Naive thymus-derived CD4-positive, alpha-beta T cell (primary cell): ENCODE data around the gene KLHL4. TPM values are rescaled to one million over a fixed set of nuclear protein-coding genes. Genes with fewer than 3 reads are reported as not detected.

Experiments used
- ATAC-seq: fragments of 150-1000 bp; cut with Tn5 transposase; 2 replicates; pipeline ENCODE4 v1.10.0; 2021; ENCODE audit warnings: mild to moderate bottlenecking, moderate library complexity
- CTCF ChIA-PET: fragments of 350-600 bp; sonication (Branson Sonifier 250); formaldehyde crosslinking; loops from one replicate; lab custom pipeline; 2021; ENCODE audit warnings: antibody characterized with exemption; lab: Charles Lee
- POLR2A ChIA-PET: fragments of 350-600 bp; sonication (Branson Sonifier 250); formaldehyde crosslinking; loops from one replicate; lab custom pipeline; 2021; ENCODE audit warnings: antibody characterized with exemption, inconsistent platforms; lab: Charles Lee
- DNase-seq, 9 donors: peaks; one replicate each; pipeline versions ENCODE4 v3.0.0 to v3.0.0-alpha.2; 2020 to 2022; ENCODE audit warnings: mixed read lengths in 1 of 9
- H3K27ac ChIP-seq: one replicate; pipeline ENCODE4 v1.7.0; 2013; ENCODE audit warnings: mild to moderate bottlenecking, low read depth, low read length, moderate library complexity
- H3K27me3 ChIP-seq, 2 donors: one replicate each; pipeline ENCODE4 v1.7.0; 2013; ENCODE audit warnings: low read length in 2 of 2, mild to moderate bottlenecking in 2 of 2, moderate library complexity in 2 of 2; ENCODE audit not compliant: control insufficient read depth in 2 of 2, insufficient read depth in 2 of 2
- H3K36me3 ChIP-seq, 3 experiments: 1 replicate in 2 of 3; 2 replicates in 1 of 3; pipeline ENCODE4 v1.7.0; 2013; ENCODE audit warnings: low read length in 3 of 3, mild to moderate bottlenecking in 3 of 3, moderate library complexity in 1 of 3; ENCODE audit not compliant: insufficient read depth in 3 of 3, control insufficient read depth in 2 of 3
- H3K4me1 ChIP-seq, 2 donors: one replicate each; pipeline ENCODE4 v1.7.0; 2013; ENCODE audit warnings: low read length in 2 of 2, mild to moderate bottlenecking in 2 of 2, moderate library complexity in 1 of 2; ENCODE audit not compliant: control insufficient read depth in 2 of 2, insufficient read depth in 2 of 2
- H3K4me3 ChIP-seq: 2 replicates; pipeline ENCODE4 v1.7.0; 2013; ENCODE audit warnings: mild to moderate bottlenecking, low read length
- H3K9me3 ChIP-seq, 3 experiments: 1 replicate in 2 of 3; 2 replicates in 1 of 3; pipeline ENCODE4 v1.7.0; 2013; ENCODE audit warnings: low read length in 3 of 3; ENCODE audit not compliant: control insufficient read depth in 2 of 3
- H3K27ac Mint-ChIP-seq, 9 donors: one replicate each; pipeline ENCODE4 v1.8.0; 2020 to 2022; ENCODE audit warnings: mixed read lengths in 9 of 9, mild to moderate bottlenecking in 8 of 9, moderate library complexity in 5 of 9, inconsistent platforms in 2 of 9
- H3K27me3 Mint-ChIP-seq, 5 donors: one replicate each; pipeline ENCODE4 v1.8.0; 2021 to 2022; ENCODE audit warnings: mixed read lengths in 5 of 5, mild to moderate bottlenecking in 1 of 5
- H3K36me3 Mint-ChIP-seq, 5 donors: one replicate each; pipeline ENCODE4 v1.8.0; 2020 to 2022; ENCODE audit warnings: mixed read lengths in 5 of 5, mild to moderate bottlenecking in 3 of 5, inconsistent platforms in 1 of 5
- H3K4me1 Mint-ChIP-seq, 7 donors: one replicate each; pipeline ENCODE4 v1.8.0; 2020 to 2022; ENCODE audit warnings: mixed read lengths in 7 of 7, mild to moderate bottlenecking in 3 of 7, inconsistent platforms in 1 of 7
- H3K4me3 Mint-ChIP-seq, 10 donors: one replicate each; pipeline ENCODE4 v1.8.0; 2020 to 2022; ENCODE audit warnings: mild to moderate bottlenecking in 10 of 10, mixed read lengths in 10 of 10, moderate library complexity in 6 of 10, inconsistent platforms in 2 of 10
- H3K9me3 Mint-ChIP-seq, 11 donors: one replicate each; pipeline ENCODE4 v1.8.0; 2020 to 2022; ENCODE audit warnings: mixed read lengths in 11 of 11, mild to moderate bottlenecking in 4 of 11, inconsistent platforms in 1 of 11, moderate library complexity in 1 of 11
- intact Hi-C, 2 donors: fragments of 100-400 bp; cut with micrococcal nuclease; formaldehyde crosslinking; loops; one replicate each; pipeline ENCODE4 v1.15.1; 2023
- polyA plus RNA-seq, 2 donors: library from polyadenylated mRNA; unstranded; fragments of 300-500 nt; fragmentation: Illumina TruSeq; gene quantifications; one replicate each; pipeline ENCODE4 v1.2.3, GENCODE V29; 2021
- total RNA-seq, 6 experiments: library from RNA in 5 of 6; stranded (reverse) in 5 of 6; gene quantifications; 1 replicate in 5 of 6; 2 replicates in 1 of 6; pipeline ENCODE4 v1.2.3 and lab custom pipeline; 2021 to 2026

Gene KLHL4
- total and polyA plus RNA-seq, 7 experiments from 2014 or later, result 0.02 TPM; not detected in 6

GRCh38 chrX:87516717-87517121 is 883 bp upstream of the KLHL4 start:
- no peaks in the 10 kb centered on the region for H3K36me3 Mint-ChIP-seq
- CTCF ChIA-PET, result no interaction called here
- Histone ChIP-seq H3K27me3 (no peaks in the 10 kb centered on the region), H3K9me3 (no peaks in the 10 kb centered on the region), H3K4me3 (no peak overlapping the region), H3K27ac (no peak overlapping the region), H3K36me3 (no peaks in the 10 kb centered on the region), H3K4me1 (no peaks in the 10 kb centered on the region)
- H3K27ac Mint-ChIP-seq, result no peak overlapping the region
- POLR2A ChIA-PET, result no interaction called here
- H3K27me3 Mint-ChIP-seq, result no peaks in the 10 kb centered on the region
- H3K4me3 Mint-ChIP-seq, result no peak overlapping the region
- DNase-seq, result no peak
- H3K9me3 Mint-ChIP-seq, result peaks cover 0 to 1% (median 0%) of the 10 kb centered on the region in 11 donors
- no peak for ATAC-seq
- intact Hi-C loops, result no loop called here
- no peaks in the 10 kb centered on the region for H3K4me1 Mint-ChIP-seq

GRCh38 chrX:87518504-87518903 is 902 bp downstream of the KLHL4 start:
- Histone ChIP-seq H3K9me3 (no peaks in the 10 kb centered on the region), H3K4me1 (no peaks in the 10 kb centered on the region), H3K4me3 (no peak overlapping the region), H3K27me3 (no peaks in the 10 kb centered on the region), H3K27ac (no peak overlapping the region), H3K36me3 (no peaks in the 10 kb centered on the region)
- intact Hi-C loops, result no loop called here
- no peak for ATAC-seq
- CTCF ChIA-PET, result no interaction called here
- Mint-ChIP-seq H3K4me1 (no peaks in the 10 kb centered on the region), H3K27ac (no peak overlapping the region), H3K27me3 (no peaks in the 10 kb centered on the region), H3K36me3 (no peaks in the 10 kb centered on the region), H3K9me3 (peaks cover 0 to 1% (median 0%) of the 10 kb centered on the region in 11 donors), H3K4me3 (no peak overlapping the region)
- POLR2A ChIA-PET, result no interaction called here
- DNase-seq, result no peak

- ChIA-PET CTCF (no interaction called here), POLR2A (no interaction called here)
- H3K4me3 ChIP-seq, result no peak overlapping the region
- no peaks in the 10 kb centered on the region for H3K9me3 ChIP-seq
- H3K4me3 Mint-ChIP-seq, result no peak overlapping the region
- H3K4me1 ChIP-seq, result no peaks in the 10 kb centered on the region
- intact Hi-C loops, result no loop called here
- ATAC-seq, result no peak
- H3K36me3 Mint-ChIP-seq, result no peaks in the 10 kb centered on the region
- no peaks in the 10 kb centered on the region for H3K27me3 Mint-ChIP-seq
- DNase-seq, result no peak
- no peak overlapping the region for H3K27ac ChIP-seq
- no peaks in the 10 kb centered on the region for H3K36me3 ChIP-seq
- no peak overlapping the region for H3K27ac Mint-ChIP-seq
- H3K27me3 ChIP-seq, result no peaks in the 10 kb centered on the region
- peaks cover 0 to 4% (median 0%) of the 10 kb centered on the region in 11 donors for H3K9me3 Mint-ChIP-seq
- no peaks in the 10 kb centered on the region for H3K4me1 Mint-ChIP-seq
Observed at GRCh38 chrX:87525771-87526229, 8.2 kb downstream of the KLHL4 start.

- Histone ChIP-seq H3K4me1 (no peaks in the 10 kb centered on the region), H3K4me3 (no peak overlapping the region), H3K27me3 (no peaks in the 10 kb centered on the region), H3K27ac (no peak overlapping the region), H3K9me3 (no peaks in the 10 kb centered on the region), H3K36me3 (no peaks in the 10 kb centered on the region)
- ChIA-PET CTCF (no interaction called here), POLR2A (no interaction called here)
- Mint-ChIP-seq H3K4me3 (no peak overlapping the region), H3K27me3 (no peaks in the 10 kb centered on the region), H3K4me1 (no peaks in the 10 kb centered on the region), H3K36me3 (no peaks in the 10 kb centered on the region), H3K27ac (no peak overlapping the region), H3K9me3 (peaks cover 0 to 4% (median 0%) of the 10 kb centered on the region in 11 donors)
- DNase-seq (no peak), ATAC-seq (no peak)
- intact Hi-C loops, result no loop called here
Observed at GRCh38 chrX:87526281-87526680, 8.7 kb downstream of the KLHL4 start.

GRCh38 chrX:87528487-87528886 is 10.9 kb downstream of the KLHL4 start:
- DNase-seq (no peak), ATAC-seq (no peak)
- no peaks in the 10 kb centered on the region for H3K27me3 ChIP-seq
- no peak overlapping the region for H3K4me3 ChIP-seq
- Mint-ChIP-seq H3K27ac (no peak overlapping the region), H3K4me1 (no peaks in the 10 kb centered on the region), H3K9me3 (peaks cover 0 to 4% (median 0%) of the 10 kb centered on the region in 11 donors), H3K4me3 (no peak overlapping the region), H3K36me3 (no peaks in the 10 kb centered on the region), H3K27me3 (no peaks in the 10 kb centered on the region)
- ChIA-PET CTCF (no interaction called here), POLR2A (no interaction called here)
- H3K36me3 ChIP-seq, result no peaks in the 10 kb centered on the region
- H3K4me1 ChIP-seq, result no peaks in the 10 kb centered on the region
- intact Hi-C loops, result no loop called here
- no peak overlapping the region for H3K27ac ChIP-seq
- no peaks in the 10 kb centered on the region for H3K9me3 ChIP-seq

- peaks cover 0 to 5% (median 0%) of the 10 kb centered on the region in 11 donors for H3K9me3 Mint-ChIP-seq
- ATAC-seq, result no peak
- Histone ChIP-seq H3K4me1 (no peaks in the 10 kb centered on the region), H3K27ac (no peak overlapping the region), H3K36me3 (no peaks in the 10 kb centered on the region), H3K4me3 (no peak overlapping the region), H3K27me3 (no peaks in the 10 kb centered on the region), H3K9me3 (no peaks in the 10 kb centered on the region)
- DNase-seq, result no peak
- intact Hi-C loops, result no loop called here
- CTCF ChIA-PET, result no interaction called here
- H3K36me3 Mint-ChIP-seq, result no peaks in the 10 kb centered on the region
- H3K4me1 Mint-ChIP-seq, result no peaks in the 10 kb centered on the region
- no peak overlapping the region for H3K4me3 Mint-ChIP-seq
- no peak overlapping the region for H3K27ac Mint-ChIP-seq
- H3K27me3 Mint-ChIP-seq, result no peaks in the 10 kb centered on the region
- POLR2A ChIA-PET, result no interaction called here
Observed at GRCh38 chrX:87571964-87572363, 54.4 kb downstream of the KLHL4 start.

GRCh38 chrX:87572901-87573300 is 55.3 kb downstream of the KLHL4 start:
- Histone ChIP-seq H3K36me3 (no peaks in the 10 kb centered on the region), H3K4me3 (no peak overlapping the region), H3K4me1 (no peaks in the 10 kb centered on the region), H3K9me3 (no peaks in the 10 kb centered on the region), H3K27me3 (no peaks in the 10 kb centered on the region), H3K27ac (no peak overlapping the region)
- no peaks in the 10 kb centered on the region for H3K4me1 Mint-ChIP-seq
- H3K4me3 Mint-ChIP-seq, result no peak overlapping the region
- H3K36me3 Mint-ChIP-seq, result no peaks in the 10 kb centered on the region
- ATAC-seq, result no peak
- intact Hi-C loops, result no loop called here
- no peaks in the 10 kb centered on the region for H3K27me3 Mint-ChIP-seq
- no peak for DNase-seq
- H3K9me3 Mint-ChIP-seq, result peaks cover 0 to 5% (median 0%) of the 10 kb centered on the region in 11 donors
- ChIA-PET CTCF (no interaction called here), POLR2A (no interaction called here)
- no peak overlapping the region for H3K27ac Mint-ChIP-seq
